GM12878 (cell line): ENCODE measurements around the gene RANBP3. TPM values are rescaled to one million over a fixed set of nuclear protein-coding genes. Genes with fewer than 3 reads are reported as not detected.

Source experiments
- BACH1 ChIP-seq: fragments of 450-650 bp; IDR thresholded peaks from 2 replicates; pipeline ENCODE4 v1.6.1; 2017; ENCODE audit warnings: mild to moderate bottlenecking, borderline replicate concordance
- FOXK2 ChIP-seq: fragments of 450-650 bp; IDR thresholded peaks from 2 replicates; pipeline ENCODE4 v1.6.1; 2017; ENCODE audit warnings: mild to moderate bottlenecking, moderate library complexity
- GATAD2B ChIP-seq: fragments of 450-650 bp; conservative IDR thresholded peaks from 2 replicates; pipeline ENCODE4 v1.6.1; 2017; ENCODE audit warnings: low read depth, mild to moderate bottlenecking, moderate library complexity
- KLF5 ChIP-seq: fragments of 450-650 bp; IDR thresholded peaks from 2 replicates; pipeline ENCODE4 v1.6.1; 2014; ENCODE audit warnings: mild to moderate bottlenecking; ENCODE audit not compliant: partially characterized antibody
- NFXL1 ChIP-seq: fragments of 450-650 bp; IDR thresholded peaks from 2 replicates; pipeline ENCODE4 v1.6.1; 2017; ENCODE audit warnings: antibody characterized with exemption, mild to moderate bottlenecking, borderline replicate concordance
- NKRF ChIP-seq: fragments of 450-650 bp; conservative IDR thresholded peaks from 2 replicates; pipeline ENCODE4 v1.6.1; 2017; ENCODE audit warnings: mild to moderate bottlenecking, moderate library complexity
- RAD51 ChIP-seq: fragments of 450-650 bp; IDR thresholded peaks from 2 replicates; pipeline ENCODE4 v1.6.1; 2016; ENCODE audit warnings: moderate library complexity, mild to moderate bottlenecking, inconsistent platforms
- RB1 ChIP-seq: fragments of 450-650 bp; formaldehyde crosslinking; IDR thresholded peaks from 2 replicates; pipeline ENCODE4 v1.6.1; 2017; ENCODE audit warnings: mild to moderate bottlenecking, borderline replicate concordance
- TCF12 ChIP-seq: IDR thresholded peaks from 2 replicates; pipeline ENCODE4 v1.6.1; 2011; ENCODE audit warnings: low read depth, mild to moderate bottlenecking, low read length
- ZNF274 ChIP-seq: IDR thresholded peaks from one replicate; pipeline ENCODE4 v1.8.0; 2011; ENCODE audit not compliant: insufficient read length, insufficient read depth
- ZZZ3 ChIP-seq: IDR thresholded peaks from 2 replicates; pipeline ENCODE4 v1.6.1; 2011; ENCODE audit warnings: low read depth; ENCODE audit not compliant: control insufficient read depth, insufficient read length
- polyA plus RNA-seq, 11 experiments: library from polyadenylated mRNA; depleted of rRNA in 4 of 11; unstranded in 6 of 11; stranded (reverse) in 5 of 11; fragments of >200 nt; fragmentation: Nextera tagmentation in 4 of 11; fragmentation: Illumina TruSeq in 1 of 11; extraction: Ambion mirVana in 4 of 11; extraction: Trizol in 1 of 11; gene quantifications; 1 replicate in 1 of 11; 2 replicates in 10 of 11; pipeline versions ENCODE4 v1.2.1 to v1.2.3, GENCODE V29; 2011 to 2016; ENCODE audit warnings: inconsistent platforms in 2 of 11, missing spikeins in 2 of 11, low read depth in 1 of 11
- total RNA-seq, 4 experiments: library from RNA; depleted of rRNA in 3 of 4; stranded (reverse); fragments of >200 nt in 3 of 4; fragmentation: Illumina TruSeq in 1 of 4; extraction: Trizol in 1 of 4; gene quantifications; 2 replicates each; pipeline versions ENCODE4 v1.2.1 to v1.2.3, GENCODE V29; 2013 to 2021
- TF ChIP-seq, protein P1 (sequence below): IDR thresholded peaks from 2 replicates; pipeline ENCODE4 v1.6.1; 2012; ENCODE audit warnings: mild to moderate bottlenecking, low read depth, low read length
- TF ChIP-seq, protein P2 (sequence below): IDR thresholded peaks from 2 replicates; pipeline ENCODE4 v1.6.1; 2012; ENCODE audit warnings: low read depth, low read length, improper control_type of control experiment
- TF ChIP-seq, protein P3 (sequence below): fragments of 450-650 bp; formaldehyde crosslinking; IDR thresholded peaks from 2 replicates; pipeline ENCODE4 v1.4.0; 2020; ENCODE audit warnings: mild to moderate bottlenecking, moderate library complexity

The RANBP3 gene
- total and polyA plus RNA-seq, 10 of the 15 experiments (the other 5 are each of a cell fraction or from before 2014, with no cell fraction given) = 1.1 to 81.6 (median 60.0) TPM

- TF ChIP-seq NFXL1 (no peak), ZZZ3 (no peak), RAD51 (no peak), BACH1 (peak; percentile 76; the same call in 1 of the 2 replicates), NKRF (peak; percentile 98), TCF12 (no peak), ZNF274 (no peak), GATAD2B (peak; percentile 60; the same call in 1 of the 2 replicates), FOXK2 (no peak), KLF5 (peak; percentile 22), RB1 (peak; percentile 71; the same call in 1 of the 2 replicates)
- TF ChIP-seq, protein P1, sequence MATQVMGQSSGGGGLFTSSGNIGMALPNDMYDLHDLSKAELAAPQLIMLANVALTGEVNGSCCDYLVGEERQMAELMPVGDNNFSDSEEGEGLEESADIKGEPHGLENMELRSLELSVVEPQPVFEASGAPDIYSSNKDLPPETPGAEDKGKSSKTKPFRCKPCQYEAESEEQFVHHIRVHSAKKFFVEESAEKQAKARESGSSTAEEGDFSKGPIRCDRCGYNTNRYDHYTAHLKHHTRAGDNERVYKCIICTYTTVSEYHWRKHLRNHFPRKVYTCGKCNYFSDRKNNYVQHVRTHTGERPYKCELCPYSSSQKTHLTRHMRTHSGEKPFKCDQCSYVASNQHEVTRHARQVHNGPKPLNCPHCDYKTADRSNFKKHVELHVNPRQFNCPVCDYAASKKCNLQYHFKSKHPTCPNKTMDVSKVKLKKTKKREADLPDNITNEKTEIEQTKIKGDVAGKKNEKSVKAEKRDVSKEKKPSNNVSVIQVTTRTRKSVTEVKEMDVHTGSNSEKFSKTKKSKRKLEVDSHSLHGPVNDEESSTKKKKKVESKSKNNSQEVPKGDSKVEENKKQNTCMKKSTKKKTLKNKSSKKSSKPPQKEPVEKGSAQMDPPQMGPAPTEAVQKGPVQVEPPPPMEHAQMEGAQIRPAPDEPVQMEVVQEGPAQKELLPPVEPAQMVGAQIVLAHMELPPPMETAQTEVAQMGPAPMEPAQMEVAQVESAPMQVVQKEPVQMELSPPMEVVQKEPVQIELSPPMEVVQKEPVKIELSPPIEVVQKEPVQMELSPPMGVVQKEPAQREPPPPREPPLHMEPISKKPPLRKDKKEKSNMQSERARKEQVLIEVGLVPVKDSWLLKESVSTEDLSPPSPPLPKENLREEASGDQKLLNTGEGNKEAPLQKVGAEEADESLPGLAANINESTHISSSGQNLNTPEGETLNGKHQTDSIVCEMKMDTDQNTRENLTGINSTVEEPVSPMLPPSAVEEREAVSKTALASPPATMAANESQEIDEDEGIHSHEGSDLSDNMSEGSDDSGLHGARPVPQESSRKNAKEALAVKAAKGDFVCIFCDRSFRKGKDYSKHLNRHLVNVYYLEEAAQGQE = no peak
- TF ChIP-seq, protein P2, sequence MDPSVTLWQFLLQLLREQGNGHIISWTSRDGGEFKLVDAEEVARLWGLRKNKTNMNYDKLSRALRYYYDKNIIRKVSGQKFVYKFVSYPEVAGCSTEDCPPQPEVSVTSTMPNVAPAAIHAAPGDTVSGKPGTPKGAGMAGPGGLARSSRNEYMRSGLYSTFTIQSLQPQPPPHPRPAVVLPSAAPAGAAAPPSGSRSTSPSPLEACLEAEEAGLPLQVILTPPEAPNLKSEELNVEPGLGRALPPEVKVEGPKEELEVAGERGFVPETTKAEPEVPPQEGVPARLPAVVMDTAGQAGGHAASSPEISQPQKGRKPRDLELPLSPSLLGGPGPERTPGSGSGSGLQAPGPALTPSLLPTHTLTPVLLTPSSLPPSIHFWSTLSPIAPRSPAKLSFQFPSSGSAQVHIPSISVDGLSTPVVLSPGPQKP = peak; percentile 43; the same call in 1 of the 2 replicates
- TF ChIP-seq, protein P3, sequence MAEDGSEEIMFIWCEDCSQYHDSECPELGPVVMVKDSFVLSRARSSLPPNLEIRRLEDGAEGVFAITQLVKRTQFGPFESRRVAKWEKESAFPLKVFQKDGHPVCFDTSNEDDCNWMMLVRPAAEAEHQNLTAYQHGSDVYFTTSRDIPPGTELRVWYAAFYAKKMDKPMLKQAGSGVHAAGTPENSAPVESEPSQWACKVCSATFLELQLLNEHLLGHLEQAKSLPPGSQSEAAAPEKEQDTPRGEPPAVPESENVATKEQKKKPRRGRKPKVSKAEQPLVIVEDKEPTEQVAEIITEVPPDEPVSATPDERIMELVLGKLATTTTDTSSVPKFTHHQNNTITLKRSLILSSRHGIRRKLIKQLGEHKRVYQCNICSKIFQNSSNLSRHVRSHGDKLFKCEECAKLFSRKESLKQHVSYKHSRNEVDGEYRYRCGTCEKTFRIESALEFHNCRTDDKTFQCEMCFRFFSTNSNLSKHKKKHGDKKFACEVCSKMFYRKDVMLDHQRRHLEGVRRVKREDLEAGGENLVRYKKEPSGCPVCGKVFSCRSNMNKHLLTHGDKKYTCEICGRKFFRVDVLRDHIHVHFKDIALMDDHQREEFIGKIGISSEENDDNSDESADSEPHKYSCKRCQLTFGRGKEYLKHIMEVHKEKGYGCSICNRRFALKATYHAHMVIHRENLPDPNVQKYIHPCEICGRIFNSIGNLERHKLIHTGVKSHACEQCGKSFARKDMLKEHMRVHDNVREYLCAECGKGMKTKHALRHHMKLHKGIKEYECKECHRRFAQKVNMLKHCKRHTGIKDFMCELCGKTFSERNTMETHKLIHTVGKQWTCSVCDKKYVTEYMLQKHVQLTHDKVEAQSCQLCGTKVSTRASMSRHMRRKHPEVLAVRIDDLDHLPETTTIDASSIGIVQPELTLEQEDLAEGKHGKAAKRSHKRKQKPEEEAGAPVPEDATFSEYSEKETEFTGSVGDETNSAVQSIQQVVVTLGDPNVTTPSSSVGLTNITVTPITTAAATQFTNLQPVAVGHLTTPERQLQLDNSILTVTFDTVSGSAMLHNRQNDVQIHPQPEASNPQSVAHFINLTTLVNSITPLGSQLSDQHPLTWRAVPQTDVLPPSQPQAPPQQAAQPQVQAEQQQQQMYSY (CRISPR knock-in tag) = no peak
These were observed 73.4 kb downstream of the RANBP3 start, which contains the start of gene VMAC (continued) for GRCh38 chr19:5904352-5905113.
